ENCODE measurements around the gene FRMD4A.
"Not testable (repeated sequence)": the region's sequence is repeated elsewhere in the genome, so short reads cannot be mapped to it uniquely, and the experiment has no call there.

The FRMD4A gene

DNA sequence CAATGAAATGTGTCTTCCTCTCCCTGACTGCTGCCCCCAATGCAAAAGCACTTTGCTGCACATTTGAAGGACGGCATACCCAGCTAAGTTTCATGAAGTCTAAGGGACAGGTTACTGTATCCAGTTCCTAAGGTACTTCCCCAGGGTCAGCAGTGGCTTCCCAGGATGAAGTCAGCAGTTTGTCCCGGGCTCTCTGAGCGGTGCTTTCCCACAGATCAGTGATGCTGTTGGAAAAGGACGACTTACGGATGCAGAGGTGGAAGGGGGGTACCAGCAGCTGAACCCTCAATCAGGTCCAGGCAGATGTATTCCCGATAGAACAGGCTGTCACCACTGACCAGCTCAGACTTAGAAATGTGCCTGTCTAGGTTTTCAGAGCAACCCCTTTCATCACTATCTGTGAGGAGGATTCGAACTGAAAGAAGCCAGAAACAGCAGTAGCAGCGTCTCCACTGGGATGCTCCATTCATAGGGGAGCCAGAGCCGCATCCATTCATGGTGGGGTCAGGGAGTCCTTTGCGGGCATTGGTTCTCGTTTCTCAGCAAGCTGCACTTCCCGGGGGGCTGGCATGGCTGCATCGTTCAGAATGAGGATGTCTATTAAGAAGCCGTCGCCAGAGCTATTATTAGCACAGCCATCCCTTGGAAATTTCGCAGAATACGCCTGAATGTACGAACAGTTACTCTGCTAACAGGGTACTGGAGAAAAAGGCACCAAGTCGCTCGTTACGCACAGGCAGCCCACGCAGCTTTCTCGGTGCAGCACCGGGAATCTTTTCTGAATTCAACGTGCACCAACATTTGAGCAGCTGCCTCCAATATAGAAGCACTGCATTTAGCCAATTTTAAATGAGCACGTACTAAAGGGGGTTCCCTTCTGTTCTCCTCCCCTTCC is 440.2 kb downstream of the FRMD4A start:
- DNase-seq (ENCODE audit: low read depth, low spot score) = peak; percentile 67

GRCh38 chr10:13887761-13888160 is 443.0 kb downstream of the FRMD4A start:
- no peak for DNase-seq (ENCODE audit: low read depth, low spot score)

- no peak for DNase-seq (ENCODE audit: low read depth, low spot score)
Measured at GRCh38 chr10:13885238-13885990, 445.3 kb downstream of the FRMD4A start.

- DNase-seq (ENCODE audit: low read depth, low spot score) = no peak
Measured at GRCh38 chr10:13883636-13884444, 446.9 kb downstream of the FRMD4A start.

GRCh38 chr10:13882119-13882711 is 448.5 kb downstream of the FRMD4A start:
- DNase-seq (ENCODE audit: low read depth, low spot score) = peak; percentile 93

- no peak for DNase-seq (ENCODE audit: low read depth, low spot score)
Measured at GRCh38 chr10:13880760-13881159, 450.0 kb downstream of the FRMD4A start.

- DNase-seq (ENCODE audit: low read depth, low spot score) = peak; percentile 47
Measured at GRCh38 chr10:13877154-13877909, 453.4 kb downstream of the FRMD4A start.

- no peak for DNase-seq (ENCODE audit: low read depth, low spot score)
Measured at GRCh38 chr10:13873196-13873595, 457.5 kb downstream of the FRMD4A start.

GRCh38 chr10:13872411-13872810 is 458.3 kb downstream of the FRMD4A start:
- no peak for DNase-seq (ENCODE audit: low read depth, low spot score)

DNA sequence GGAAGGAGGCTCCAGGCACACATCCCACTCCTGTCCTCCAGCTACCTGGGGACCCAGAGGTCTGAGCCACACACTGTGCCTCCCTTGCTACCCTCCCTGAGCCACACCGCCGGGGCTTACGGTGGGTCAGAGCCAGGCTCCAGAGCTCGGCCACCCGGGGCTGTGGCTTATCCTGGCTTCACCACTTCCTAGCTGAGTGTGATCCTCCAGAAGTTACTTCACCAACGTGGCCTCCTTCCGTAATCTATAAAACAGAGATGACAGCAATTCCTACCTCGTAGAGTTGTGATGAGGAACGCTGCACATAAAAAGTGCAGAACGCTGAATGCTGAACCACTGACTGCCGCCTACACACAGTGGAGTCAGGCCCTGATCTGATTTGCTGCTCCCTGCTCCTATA is 458.9 kb downstream of the FRMD4A start:
- no peak for DNase-seq (ENCODE audit: low read depth, low spot score)

DNA sequence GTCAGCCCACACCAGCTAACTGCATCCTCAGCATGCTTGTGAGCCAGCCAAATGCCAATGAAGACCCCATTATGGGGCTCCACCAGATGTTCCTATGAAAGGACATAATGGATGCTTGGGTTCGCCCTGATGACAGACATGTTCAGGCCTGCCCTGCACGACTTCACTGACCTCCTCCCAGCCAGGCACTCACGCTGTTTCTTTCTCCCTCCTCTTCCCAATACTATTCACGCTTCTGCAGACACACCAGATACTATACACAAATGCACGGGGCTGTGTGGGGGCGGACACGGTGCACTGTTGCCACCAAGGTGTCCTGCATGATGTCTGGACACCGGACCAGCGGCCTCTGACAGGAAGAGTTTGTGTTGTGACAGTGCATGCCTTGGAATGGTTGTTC is 459.7 kb downstream of the FRMD4A start:
- DNase-seq (ENCODE audit: low read depth, low spot score) = no peak

GRCh38 chr10:13869295-13869664 is 461.4 kb downstream of the FRMD4A start:
- DNase-seq (ENCODE audit: low read depth, low spot score) = no peak

- no peak for DNase-seq (ENCODE audit: low read depth, low spot score)
Measured at GRCh38 chr10:13868528-13869294, 462.0 kb downstream of the FRMD4A start.

DNA sequence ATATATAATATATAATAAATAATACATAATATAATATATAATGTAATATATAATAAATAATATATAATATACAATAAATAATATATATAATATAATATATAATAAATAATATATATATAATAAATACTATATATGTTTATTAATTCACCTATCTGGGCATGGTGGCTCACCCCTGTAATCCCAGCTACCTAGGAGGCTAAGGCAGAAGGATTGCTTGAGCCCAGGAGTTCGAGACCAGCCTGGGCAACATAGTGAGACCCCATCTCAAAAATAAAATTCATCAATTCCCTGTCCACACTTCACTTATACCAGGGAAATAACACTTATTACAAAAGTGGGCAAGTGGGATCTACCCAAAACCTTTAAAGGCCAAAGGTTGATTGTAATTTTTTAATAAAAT is 462.9 kb downstream of the FRMD4A start:
- DNase-seq (ENCODE audit: low read depth, low spot score) = no peak

GRCh38 chr10:13865758-13866491 is 464.8 kb downstream of the FRMD4A start:
- DNase-seq (ENCODE audit: low read depth, low spot score) = peak; percentile 66

DNA sequence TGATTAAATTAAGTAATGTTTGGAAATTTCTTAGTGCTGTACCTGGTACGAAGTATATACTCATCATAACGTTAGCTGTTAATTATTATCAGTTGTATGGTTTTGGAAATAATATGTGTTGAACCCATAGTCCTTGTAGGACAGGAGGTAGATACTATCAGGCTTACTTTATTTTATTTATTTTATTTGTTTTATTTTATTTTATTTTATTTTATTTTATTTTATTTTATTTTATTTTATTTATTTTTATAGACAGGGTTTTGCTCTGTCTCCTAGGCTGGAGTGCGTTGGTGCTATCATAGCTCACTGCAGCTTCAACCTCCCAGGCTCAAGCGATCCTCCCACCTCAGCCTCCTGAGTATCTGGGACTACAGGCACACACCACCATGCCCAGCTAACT is 465.5 kb downstream of the FRMD4A start:
- DNase-seq (ENCODE audit: low read depth, low spot score) = not testable (repeated sequence)

- no peak for DNase-seq (ENCODE audit: low read depth, low spot score)
Measured at GRCh38 chr10:13862546-13863233, 468.0 kb downstream of the FRMD4A start.

DNA sequence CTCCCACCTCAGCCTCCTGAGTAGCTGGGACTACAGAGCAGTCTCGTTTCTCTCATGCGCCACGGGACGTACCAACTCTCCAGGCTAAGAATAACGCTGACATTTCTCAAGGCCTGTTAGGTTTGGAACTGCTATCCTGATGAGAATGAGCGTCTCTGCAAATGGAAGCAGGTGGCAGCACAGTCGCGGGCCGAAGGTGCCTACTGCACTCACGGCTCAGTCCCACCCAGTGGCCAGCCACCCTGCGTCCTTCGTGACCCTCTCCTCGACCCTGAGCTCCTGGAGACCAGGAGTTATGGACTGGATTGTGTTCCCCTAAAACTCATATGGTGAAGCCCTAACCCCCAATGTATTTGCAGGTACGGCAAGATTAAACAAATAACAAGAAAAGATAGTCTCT is 469.8 kb downstream of the FRMD4A start:
- no peak for DNase-seq (ENCODE audit: low read depth, low spot score)

Measured in astrocyte of the hippocampus (primary cell).